B cell (primary cell): Measurements from ENCODE around the gene DUS2. TPM values are rescaled to one million over a fixed set of nuclear protein-coding genes. Genes with fewer than 3 reads are reported as not detected.

Source experiments
- ATAC-seq: fragments of 200-7000 bp; cut with Tn5 transposase; one replicate; pipeline ENCODE4 v1.10.0; 2021; ENCODE audit warnings: low read depth, mild to moderate bottlenecking, moderate number of reproducible peaks, moderate library complexity
- CTCF ChIA-PET: fragments of 350-600 bp; sonication (Branson Sonifier 250); formaldehyde crosslinking; loops from one replicate; lab custom pipeline; 2021; ENCODE audit warnings: antibody characterized with exemption, inconsistent platforms; lab: Charles Lee
- POLR2A ChIA-PET: fragments of 350-600 bp; sonication (Branson Sonifier 250); formaldehyde crosslinking; loops from one replicate; lab custom pipeline; 2021; ENCODE audit warnings: antibody characterized with exemption; lab: Charles Lee
- DNase-seq: peaks from one replicate; pipeline ENCODE4 v3.0.0; 2013
- H2AFZ ChIP-seq: 2 replicates; pipeline ENCODE4 v1.6.1; 2012; ENCODE audit warnings: mild to moderate bottlenecking, low read depth, low read length; ENCODE audit not compliant: insufficient read depth, poor library complexity, severe bottlenecking
- H3K27ac ChIP-seq, 2 donors: 1 replicate in 1 of 2; 2 replicates in 1 of 2; pipeline ENCODE4 v1.5.1; 2012 to 2013; ENCODE audit warnings: low read length in 2 of 2, mild to moderate bottlenecking in 2 of 2, moderate library complexity in 1 of 2
- H3K27me3 ChIP-seq, 4 experiments: fragments of 200-600 bp in 1 of 4; sonication (generic) in 1 of 4; replicated peaks in 1 of 4; 1 replicate in 2 of 4; 2 replicates in 2 of 4; pipeline versions ENCODE4 v1.6.1 to v1.7.0; 2013 to 2016; ENCODE audit warnings: low read length in 3 of 4, mild to moderate bottlenecking in 2 of 4, mixed read lengths in 1 of 4, moderate library complexity in 1 of 4; ENCODE audit not compliant: insufficient read depth in 4 of 4, control insufficient read depth in 3 of 4; ENCODE audit errors: control extremely low read depth in 1 of 4
- H3K36me3 ChIP-seq, 2 experiments: replicated peaks in 1 of 2; 1 replicate in 1 of 2; 2 replicates in 1 of 2; pipeline versions ENCODE4 v1.6.1 to v1.7.1; 2013; ENCODE audit warnings: low read length in 1 of 2; ENCODE audit not compliant: insufficient read depth in 2 of 2, control insufficient read depth in 1 of 2; ENCODE audit errors: control extremely low read depth in 1 of 2, extremely low read depth in 1 of 2
- H3K4me1 ChIP-seq, 2 donors: fragments of 200-600 bp in 1 of 2; sonication (generic) in 1 of 2; 1 replicate in 1 of 2; 2 replicates in 1 of 2; pipeline versions ENCODE4 v1.5.1 to v1.6.1; 2013 to 2017; ENCODE audit warnings: low read length in 2 of 2; ENCODE audit not compliant: control insufficient read depth in 2 of 2, insufficient read depth in 2 of 2
- H3K4me2 ChIP-seq: replicated peaks from 2 replicates; pipeline ENCODE3; 2012; ENCODE audit warnings: mild to moderate bottlenecking, low read depth, low read length; ENCODE audit not compliant: poor library complexity, severe bottlenecking
- H3K4me3 ChIP-seq, 5 experiments: fragments of 200-600 bp in 1 of 5; sonication (generic) in 1 of 5; 1 replicate in 3 of 5; 2 replicates in 2 of 5; pipeline versions ENCODE4 v1.5.1 to v1.7.0; 2011 to 2016; ENCODE audit warnings: low read length in 4 of 5, mild to moderate bottlenecking in 4 of 5, low read depth in 2 of 5, control low read depth in 1 of 5, moderate library complexity in 1 of 5; ENCODE audit not compliant: insufficient read depth in 1 of 5; ENCODE audit errors: control extremely low read depth in 1 of 5, extremely low read depth in 1 of 5
- H3K79me2 ChIP-seq: fragments of 200-600 bp; sonication (generic); one replicate; pipeline ENCODE4 v1.6.0; 2016; ENCODE audit warnings: low read length; ENCODE audit not compliant: control insufficient read depth, insufficient read depth
- H3K9ac ChIP-seq: fragments of 200-600 bp; sonication (generic); 2 replicates; pipeline ENCODE4 v1.6.1; 2017; ENCODE audit warnings: mild to moderate bottlenecking, low read length, moderate library complexity
- H3K9me3 ChIP-seq, 3 donors: one replicate each; pipeline versions ENCODE4 v1.6.1 to v1.7.1; 2013; ENCODE audit warnings: low read length in 2 of 3; ENCODE audit not compliant: control insufficient read depth in 2 of 3, insufficient read depth in 1 of 3; ENCODE audit errors: control extremely low read depth in 1 of 3
- H4K20me1 ChIP-seq: 2 replicates; pipeline ENCODE4 v1.6.0; 2012; ENCODE audit warnings: mild to moderate bottlenecking, low read length; ENCODE audit not compliant: insufficient read depth, control insufficient read depth, poor library complexity, severe bottlenecking
- H3K27ac Mint-ChIP-seq: one replicate; pipeline ENCODE4 v1.8.0; 2021; ENCODE audit warnings: mixed read lengths
- H3K27me3 Mint-ChIP-seq: one replicate; pipeline ENCODE4 v1.8.0; 2021; ENCODE audit warnings: mixed read lengths
- H3K4me1 Mint-ChIP-seq: one replicate; pipeline ENCODE4 v1.8.0; 2021; ENCODE audit warnings: mixed read lengths
- H3K4me3 Mint-ChIP-seq: one replicate; pipeline ENCODE4 v1.8.0; 2021; ENCODE audit warnings: mixed read lengths
- H3K9me3 Mint-ChIP-seq: one replicate; pipeline ENCODE4 v1.8.0; 2022; ENCODE audit warnings: mixed read lengths; ENCODE audit not compliant: insufficient read depth
- EZH2 ChIP-seq: IDR thresholded peaks from 2 replicates; pipeline ENCODE4 v1.6.1; 2012; ENCODE audit warnings: borderline replicate concordance, low read depth, mild to moderate bottlenecking, moderate library complexity, low read length; ENCODE audit not compliant: insufficient read depth, poor library complexity, severe bottlenecking
- WGBS: methylation state at CpG from one replicate; pipeline ENCODE4 v1.1.5; 2013; ENCODE audit warnings: missing lambda C conversion rate; ENCODE audit not compliant: insufficient coverage; 5-methylcytosine and 5-hydroxymethylcytosine counted together
- intact Hi-C: fragments of 100-400 bp; cut with micrococcal nuclease; formaldehyde crosslinking; loops from one replicate; pipeline ENCODE4 v1.10.0; 2022
- polyA plus RNA-seq: library from polyadenylated mRNA; depleted of rRNA; stranded (reverse); fragments of >200 nt; gene quantifications from 2 replicates; pipeline ENCODE4 v1.2.3, GENCODE V29; 2012
- total RNA-seq, 2 donors: library from RNA; stranded (reverse); fragments of 120-200 nt in 1 of 2; gene quantifications; 1 replicate in 1 of 2; 2 replicates in 1 of 2; pipeline versions ENCODE4 v1.2.3 to v1.2.4, GENCODE V29; 2013 to 2022
- TF ChIP-seq, protein P1 (sequence below): fragments of 200-600 bp; IDR thresholded peaks from one replicate; pipeline ENCODE4 v1.8.0; 2022; ENCODE audit warnings: antibody characterized with exemption, mild to moderate bottlenecking

DUS2 gene
- total and polyA plus RNA-seq, 2 donors (not counting 1 experiment from before 2014, with no cell fraction given): 61.1 to 93.0 TPM

DNA sequence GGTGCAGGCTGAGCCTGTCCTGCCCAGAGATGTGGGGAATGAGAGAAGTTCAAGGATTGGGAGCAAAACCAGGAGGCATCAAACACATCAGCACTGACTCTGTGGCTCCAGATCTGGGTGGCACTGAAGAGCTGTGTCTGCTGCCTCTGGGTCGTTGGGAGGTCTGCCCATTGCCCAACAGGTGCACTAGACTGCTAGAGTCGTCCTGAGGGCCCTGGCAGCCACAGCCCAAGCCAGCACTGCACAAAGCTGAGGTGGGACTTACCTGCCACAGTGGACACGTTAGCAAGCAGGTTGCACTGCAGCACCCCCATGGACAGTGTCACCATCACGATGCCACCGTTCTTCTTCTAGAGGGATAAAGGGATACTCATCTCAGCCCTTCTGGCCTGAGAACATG is 46.1 kb upstream of the DUS2 start:
- no peak overlapping the region for H3K4me3 Mint-ChIP-seq
- no peak overlapping the region for H3K27ac ChIP-seq
- TF ChIP-seq EZH2: no peak
- TF ChIP-seq, protein P1, sequence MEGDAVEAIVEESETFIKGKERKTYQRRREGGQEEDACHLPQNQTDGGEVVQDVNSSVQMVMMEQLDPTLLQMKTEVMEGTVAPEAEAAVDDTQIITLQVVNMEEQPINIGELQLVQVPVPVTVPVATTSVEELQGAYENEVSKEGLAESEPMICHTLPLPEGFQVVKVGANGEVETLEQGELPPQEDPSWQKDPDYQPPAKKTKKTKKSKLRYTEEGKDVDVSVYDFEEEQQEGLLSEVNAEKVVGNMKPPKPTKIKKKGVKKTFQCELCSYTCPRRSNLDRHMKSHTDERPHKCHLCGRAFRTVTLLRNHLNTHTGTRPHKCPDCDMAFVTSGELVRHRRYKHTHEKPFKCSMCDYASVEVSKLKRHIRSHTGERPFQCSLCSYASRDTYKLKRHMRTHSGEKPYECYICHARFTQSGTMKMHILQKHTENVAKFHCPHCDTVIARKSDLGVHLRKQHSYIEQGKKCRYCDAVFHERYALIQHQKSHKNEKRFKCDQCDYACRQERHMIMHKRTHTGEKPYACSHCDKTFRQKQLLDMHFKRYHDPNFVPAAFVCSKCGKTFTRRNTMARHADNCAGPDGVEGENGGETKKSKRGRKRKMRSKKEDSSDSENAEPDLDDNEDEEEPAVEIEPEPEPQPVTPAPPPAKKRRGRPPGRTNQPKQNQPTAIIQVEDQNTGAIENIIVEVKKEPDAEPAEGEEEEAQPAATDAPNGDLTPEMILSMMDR: no peak
- H3K4me3 ChIP-seq: no peak overlapping the region
- H3K4me1 ChIP-seq: peaks cover 0 to 6% of the 10 kb centered on the region in 2 donors
- H3K9ac ChIP-seq: no peak overlapping the region
- WGBS: 82% methylated on average over 5 of the region's 5 CpGs
- H3K9me3 ChIP-seq: no peaks in the 10 kb centered on the region
- H3K79me2 ChIP-seq: no peaks in the 10 kb centered on the region
- no peaks in the 10 kb centered on the region for H3K36me3 ChIP-seq
- no peak overlapping the region for H2AFZ ChIP-seq
- CTCF ChIA-PET: interaction anchor here (1.6 kb wide), 1 partner anchor 10 kb away, joined by 4 read pairs; no protein-coding TSS in a partner anchor
- POLR2A ChIA-PET: interaction anchor here (0.6 kb wide), 1 partner anchor 22 kb away, joined by 3 read pairs; no protein-coding TSS in a partner anchor
- no peaks in the 10 kb centered on the region for H4K20me1 ChIP-seq
- DNase-seq (no peak), ATAC-seq (no peak)
- H3K27ac Mint-ChIP-seq: no peak overlapping the region
- peaks cover 3% of the 10 kb centered on the region for H3K4me1 Mint-ChIP-seq
- intact Hi-C loops: no loop called here
- no peaks in the 10 kb centered on the region for H3K27me3 Mint-ChIP-seq
- H3K27me3 ChIP-seq: peaks cover 0 to 3% (median 0%) of the 10 kb centered on the region in 4 experiments
- no peak overlapping the region for H3K4me2 ChIP-seq
- no peaks in the 10 kb centered on the region for H3K9me3 Mint-ChIP-seq

DNA sequence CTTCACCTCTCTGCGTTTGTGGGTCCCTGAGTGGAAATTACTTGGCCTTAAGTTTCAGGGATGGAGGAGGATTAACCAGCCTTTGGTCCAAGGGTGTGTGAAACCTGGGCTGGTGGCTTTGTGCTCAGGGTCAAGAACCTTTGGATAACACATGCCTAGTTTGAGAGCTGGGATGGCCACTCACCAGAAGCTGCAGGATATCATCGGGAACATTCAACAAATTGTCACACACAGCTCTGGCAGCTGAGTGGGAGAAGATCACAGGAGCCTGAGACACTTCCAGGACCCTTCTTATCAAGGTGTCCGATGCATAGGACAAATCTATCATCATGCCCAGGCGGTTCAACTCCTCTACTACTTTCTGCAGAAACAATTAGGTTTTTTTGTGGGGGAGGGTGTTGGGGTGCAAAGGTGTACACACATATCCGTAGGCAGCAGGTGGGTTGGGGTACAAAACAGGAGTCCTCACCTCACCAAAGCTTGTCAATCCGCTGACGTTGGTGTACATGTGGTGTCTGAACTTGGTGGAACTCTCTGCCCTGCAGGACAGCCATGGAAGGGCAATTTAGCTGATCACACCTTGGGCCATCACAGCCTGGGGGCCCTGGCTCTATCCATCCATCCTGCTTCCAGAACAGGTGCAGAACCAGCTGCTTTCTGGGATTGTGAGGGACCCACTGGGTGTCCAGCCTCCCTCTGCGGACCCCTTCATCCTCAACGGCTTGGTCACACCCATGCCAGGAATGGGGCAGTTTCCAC is 45.4 kb upstream of the DUS2 start:
- Histone ChIP-seq H3K4me1 (peaks cover 0 to 6% of the 10 kb centered on the region in 2 donors), H3K4me2 (no peak overlapping the region), H3K27ac (no peak overlapping the region), H3K4me3 (no peak overlapping the region), H3K36me3 (no peaks in the 10 kb centered on the region), H4K20me1 (no peaks in the 10 kb centered on the region), H3K9me3 (no peaks in the 10 kb centered on the region), H2AFZ (no peak overlapping the region), H3K27me3 (peaks cover 0 to 3% (median 0%) of the 10 kb centered on the region in 4 experiments), H3K9ac (no peak overlapping the region), H3K79me2 (no peaks in the 10 kb centered on the region)
- Mint-ChIP-seq H3K27ac (no peak overlapping the region), H3K27me3 (no peaks in the 10 kb centered on the region), H3K9me3 (no peaks in the 10 kb centered on the region), H3K4me1 (peaks cover 3% of the 10 kb centered on the region), H3K4me3 (no peak overlapping the region)
- DNase-seq: no peak
- ChIA-PET CTCF (interaction anchor here (1.6 kb wide), 1 partner anchor 9 kb away, joined by 4 read pairs; no protein-coding TSS in a partner anchor), POLR2A (no interaction called here)
- TF ChIP-seq EZH2: no peak
- TF ChIP-seq, protein P1: no peak
- intact Hi-C loops: no loop called here
- WGBS: 94% methylated on average over 7 of the region's 9 CpGs
- no peak for ATAC-seq
